Measurements from ENCODE around the gene KCNIP4. TPM values are rescaled to one million over a fixed set of nuclear protein-coding genes. Genes with fewer than 3 reads are reported as not detected.

KCNIP4 gene
- total and polyA plus RNA-seq, 2 of the 8 experiments (the other 6 are each of a cell fraction or from before 2014, with no cell fraction given): 0.06 TPM; not detected in 1

DNA sequence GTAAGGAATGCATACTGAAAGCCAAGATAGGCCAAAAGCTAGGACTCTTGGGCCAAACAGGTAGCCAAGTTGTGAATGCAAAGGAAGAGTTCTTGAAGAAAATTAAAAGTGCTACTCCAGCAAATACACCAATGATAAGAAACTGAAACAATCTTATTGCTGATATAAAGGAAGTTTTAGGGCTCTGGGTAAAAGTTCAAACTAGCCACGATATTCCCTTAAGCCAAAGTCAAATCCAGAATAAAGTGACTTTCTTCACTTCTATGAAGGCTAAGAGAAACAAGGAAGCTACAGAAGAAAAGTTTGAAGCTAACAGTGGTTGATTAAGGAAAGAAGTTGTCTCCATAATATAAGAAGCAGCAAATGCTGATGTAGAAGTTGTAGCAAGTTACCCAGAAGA, 850.7 kb downstream of the KCNIP4 start:
- Histone ChIP-seq H2BK20ac (ENCODE audit: low read length) (no peak overlapping the region), H3K23ac (ENCODE audit: insufficient read length) (no peak overlapping the region), H2BK5ac (ENCODE audit: low read depth, low read length) (no peak overlapping the region), H4K91ac (replicated peaks; ENCODE audit: insufficient read length, low read length) (no peak overlapping the region), H3K4ac (replicated peaks; ENCODE audit: insufficient read length, low read depth, low read length) (no peak overlapping the region), H3K79me2 (ENCODE audit: control insufficient read depth in 1 of 2, insufficient read depth in 2 of 2, low read length in 2 of 2) (no peaks in the 10 kb centered on the region), H3K36me3 (ENCODE audit: control insufficient read depth in 2 of 4, insufficient read depth in 4 of 4, low read length in 3 of 4) (no peaks in the 10 kb centered on the region), H2AK5ac (ENCODE audit: low read depth, low read length) (no peak overlapping the region), H3K56ac (replicated peaks; ENCODE audit: insufficient read length, low read depth, low read length) (no peak overlapping the region), H3K23me2 (ENCODE audit: low read depth, low read length) (no peaks in the 10 kb centered on the region), H3K27ac (ENCODE audit: low read depth, low read length) (no peak overlapping the region), H3K27me3 (replicated peaks in 1 of 4; ENCODE audit: control insufficient read depth in 3 of 4, extremely low read depth in 1 of 4, insufficient read depth in 3 of 4, low read length in 3 of 4) (no peaks in the 10 kb centered on the region), H3K9ac (replicated peaks in 1 of 4; ENCODE audit: extremely low read depth in 1 of 4, low read depth in 3 of 4, low read length in 3 of 4) (no peak overlapping the region), H2BK12ac (ENCODE audit: low read depth, low read length) (no peak overlapping the region), H3K9me3 (ENCODE audit: insufficient read depth in 2 of 2, low read depth in 1 of 2, low read length in 1 of 2) (no peaks in the 10 kb centered on the region), H3K4me1 (replicated peaks in 1 of 4; ENCODE audit: control insufficient read depth in 3 of 4, insufficient read depth in 4 of 4, low read length in 3 of 4) (no peaks in the 10 kb centered on the region), H2BK15ac (ENCODE audit: low read length) (no peak overlapping the region), H3K18ac (ENCODE audit: extremely low read depth, low read length) (no peak overlapping the region), H2BK120ac (replicated peaks; ENCODE audit: low read depth, low read length) (no peak overlapping the region), H3K79me1 (ENCODE audit: low read depth, low read length) (no peaks in the 10 kb centered on the region), H3K14ac (ENCODE audit: insufficient read length) (no peak overlapping the region), H4K8ac (ENCODE audit: extremely low read depth, insufficient read depth, low read length) (no peak overlapping the region), H4K20me1 (replicated peaks in 1 of 2; ENCODE audit: control insufficient read depth in 1 of 2, insufficient read depth in 2 of 2, low read length in 2 of 2) (no peaks in the 10 kb centered on the region), H2AFZ (ENCODE audit: low read length) (no peak overlapping the region), H3K4me2 (ENCODE audit: insufficient read depth in 1 of 2, low read depth in 2 of 2, low read length in 2 of 2) (no peak overlapping the region), H4K5ac (ENCODE audit: insufficient read length, low read depth, low read length) (no peak overlapping the region), H3K4me3 (ENCODE audit: extremely low read depth in 1 of 4, insufficient read depth in 2 of 4, low read depth in 3 of 4, low read length in 4 of 4) (no peak overlapping the region)
- ChIA-PET POLR2A (ENCODE audit: partially characterized antibody) (no interaction called here), CTCF (ENCODE audit: partially characterized antibody) (interaction anchor here (0.6 to 1.8 kb wide), 2 partner anchors 322 to 324 kb away, joined by 3 to 5 read pairs; no protein-coding TSS in a partner anchor)
- no peak for DNase-seq (ENCODE audit: low read depth in 1 of 2, low spot score in 2 of 2)
- WGBS, 2 experiments (ENCODE audit: extremely low coverage in 1 of 2, insufficient coverage in 1 of 2, insufficient read length in 1 of 2, insufficient replicate concordance in 2 of 2, low coverage in 1 of 2, low lambda C conversion rate in 2 of 2, missing lambda C conversion rate in 1 of 2): 94% methylated on average over 1 of the region's 1 CpG; no CpG with 5 or more reads in 1 of the 2 experiments
- FAIRE-seq: no peak
- TF ChIP-seq ZNF274 (IDR thresholded peaks at IDR 0.05; ENCODE audit: borderline replicate concordance, extremely low read depth, low read length): no peak
- no peak for TF ChIP-seq CREB1 (IDR thresholded peaks at IDR 0.05)
- no peak for TF ChIP-seq JUND (IDR thresholded peaks at IDR 0.05; ENCODE audit: low read length)
- no peak for TF ChIP-seq TAF7 (optimal IDR thresholded peaks at IDR 0.05; ENCODE audit: borderline replicate concordance, low read depth, low read length)
- TF ChIP-seq, protein P1, sequence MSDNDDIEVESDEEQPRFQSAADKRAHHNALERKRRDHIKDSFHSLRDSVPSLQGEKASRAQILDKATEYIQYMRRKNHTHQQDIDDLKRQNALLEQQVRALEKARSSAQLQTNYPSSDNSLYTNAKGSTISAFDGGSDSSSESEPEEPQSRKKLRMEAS (IDR thresholded peaks at IDR 0.05): no peak
- TF ChIP-seq BCL11A (IDR thresholded peaks at IDR 0.05; ENCODE audit: low read depth in 2 of 2, low read length in 2 of 2): no peak

All from H1 (cell line).